ENCODE measurements around the gene C17orf58.
"Not testable (repeated sequence)": the region's sequence is repeated elsewhere in the genome, so short reads cannot be mapped to it uniquely, and the experiment has no call there.

DNA sequence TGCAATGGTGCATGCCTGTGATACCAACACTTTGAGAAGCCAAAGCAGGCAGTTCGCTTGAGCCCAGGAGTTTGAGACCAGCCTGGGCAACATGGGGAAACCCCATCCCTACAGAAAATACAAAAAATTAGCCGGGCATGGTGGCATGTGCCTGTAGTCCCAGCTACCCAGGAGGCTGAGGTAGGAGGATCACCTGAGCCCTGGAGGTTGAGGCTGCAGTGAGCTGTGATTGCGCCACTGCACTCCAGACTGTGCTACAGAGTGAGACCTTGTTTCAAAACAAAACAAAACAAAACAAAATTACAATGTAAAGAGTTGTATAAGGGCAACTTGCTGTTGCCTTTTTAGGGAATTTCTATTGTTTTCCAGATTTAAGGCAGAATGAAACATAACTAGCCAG lies 15.4 kb downstream of the C17orf58 start:
- TF ChIP-seq, protein P1, sequence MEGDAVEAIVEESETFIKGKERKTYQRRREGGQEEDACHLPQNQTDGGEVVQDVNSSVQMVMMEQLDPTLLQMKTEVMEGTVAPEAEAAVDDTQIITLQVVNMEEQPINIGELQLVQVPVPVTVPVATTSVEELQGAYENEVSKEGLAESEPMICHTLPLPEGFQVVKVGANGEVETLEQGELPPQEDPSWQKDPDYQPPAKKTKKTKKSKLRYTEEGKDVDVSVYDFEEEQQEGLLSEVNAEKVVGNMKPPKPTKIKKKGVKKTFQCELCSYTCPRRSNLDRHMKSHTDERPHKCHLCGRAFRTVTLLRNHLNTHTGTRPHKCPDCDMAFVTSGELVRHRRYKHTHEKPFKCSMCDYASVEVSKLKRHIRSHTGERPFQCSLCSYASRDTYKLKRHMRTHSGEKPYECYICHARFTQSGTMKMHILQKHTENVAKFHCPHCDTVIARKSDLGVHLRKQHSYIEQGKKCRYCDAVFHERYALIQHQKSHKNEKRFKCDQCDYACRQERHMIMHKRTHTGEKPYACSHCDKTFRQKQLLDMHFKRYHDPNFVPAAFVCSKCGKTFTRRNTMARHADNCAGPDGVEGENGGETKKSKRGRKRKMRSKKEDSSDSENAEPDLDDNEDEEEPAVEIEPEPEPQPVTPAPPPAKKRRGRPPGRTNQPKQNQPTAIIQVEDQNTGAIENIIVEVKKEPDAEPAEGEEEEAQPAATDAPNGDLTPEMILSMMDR (IDR thresholded peaks at IDR 0.05): not testable (repeated sequence)
- TF ChIP-seq EZH2 (IDR thresholded peaks at IDR 0.05): not testable (repeated sequence)
